HEK293 (cell line): ENCODE measurements around the gene PEAR1.

Experiments used
- CTCF ChIA-PET: fragments of 350-600 bp; formaldehyde crosslinking; extraction: SDS; loops from one replicate; lab custom pipeline; 2021; ENCODE audit warnings: antibody characterized with exemption; lab: Yijun Ruan, JAX
- POLR2A ChIA-PET: fragments of 300-600 bp; formaldehyde crosslinking; extraction: SDS; loops from one replicate; lab custom pipeline; 2020; ENCODE audit warnings: antibody characterized with exemption, inconsistent platforms; lab: Yijun Ruan, JAX
- H3K27ac ChIP-seq: fragments of 200-500 bp; sonication (Bioruptor generic); 2 replicates; pipeline ENCODE4 v1.5.1; 2014; ENCODE audit warnings: low read depth, low read length, control low read depth, inconsistent platforms; ENCODE audit errors: extremely low read depth
- H3K36me3 ChIP-seq, 2 experiments: fragments of 200-500 bp in 1 of 2; sonication (Bioruptor generic) in 1 of 2; 1 replicate in 1 of 2; 2 replicates in 1 of 2; pipeline ENCODE4 v1.5.1; 2014 to 2017; ENCODE audit warnings: inconsistent platforms in 2 of 2, low read length in 2 of 2; ENCODE audit not compliant: control insufficient read depth in 2 of 2, insufficient read depth in 1 of 2
- H3K4me1 ChIP-seq: fragments of 200-500 bp; sonication (Bioruptor generic); 2 replicates; pipeline ENCODE4 v1.5.1; 2014; ENCODE audit warnings: mild to moderate bottlenecking, low read length, inconsistent platforms; ENCODE audit not compliant: control insufficient read depth, insufficient read depth
- H3K4me3 ChIP-seq: 2 replicates; pipeline ENCODE4 v1.5.1; 2011; ENCODE audit warnings: low read depth, mild to moderate bottlenecking, control low read depth, low read length, moderate library complexity
- H3K9me3 ChIP-seq: fragments of 200-500 bp; sonication (Bioruptor generic); 2 replicates; pipeline ENCODE4 v1.5.1; 2014; ENCODE audit warnings: low read depth, low read length, inconsistent platforms; ENCODE audit not compliant: control insufficient read depth, insufficient read depth
- EGR2 ChIP-seq: fragments of 450-650 bp; formaldehyde crosslinking; IDR thresholded peaks from 2 replicates; pipeline ENCODE4 v1.5.1; 2016; ENCODE audit warnings: low read depth, missing biosample characterization, missing genetic modification characterization
- GLIS1 ChIP-seq: fragments of 450-650 bp; formaldehyde crosslinking; IDR thresholded peaks from 2 replicates; pipeline ENCODE4 v1.5.1; 2016; ENCODE audit warnings: missing biosample characterization, missing genetic modification characterization
- REPIN1 ChIP-seq: fragments of 450-650 bp; formaldehyde crosslinking; IDR thresholded peaks from 2 replicates; pipeline ENCODE4 v1.5.1; 2017; ENCODE audit warnings: missing biosample characterization, missing genetic modification characterization, low read depth
- SP3 ChIP-seq: fragments of 450-650 bp; formaldehyde crosslinking; IDR thresholded peaks from 2 replicates; pipeline ENCODE4 v1.5.1; 2016; ENCODE audit warnings: missing biosample characterization, missing genetic modification characterization
- WT1 ChIP-seq: fragments of 450-650 bp; formaldehyde crosslinking; IDR thresholded peaks from 2 replicates; pipeline ENCODE4 v1.5.1; 2016; ENCODE audit warnings: missing biosample characterization, missing genetic modification characterization
- ZFHX2 ChIP-seq: fragments of 450-650 bp; formaldehyde crosslinking; conservative IDR thresholded peaks from 2 replicates; pipeline ENCODE4 v1.5.1; 2016; ENCODE audit warnings: missing biosample characterization, missing genetic modification characterization
- ZFP3 ChIP-seq: fragments of 450-650 bp; formaldehyde crosslinking; IDR thresholded peaks from 2 replicates; pipeline ENCODE4 v1.5.1; 2016; ENCODE audit warnings: low read depth, missing biosample characterization, missing genetic modification characterization
- ZIC2 ChIP-seq: fragments of 450-650 bp; formaldehyde crosslinking; IDR thresholded peaks from 2 replicates; pipeline ENCODE4 v1.5.1; 2016; ENCODE audit warnings: missing biosample characterization, missing genetic modification characterization
- ZNF211 ChIP-seq: fragments of 450-650 bp; formaldehyde crosslinking; IDR thresholded peaks from 2 replicates; pipeline ENCODE4 v1.5.1; 2016; ENCODE audit warnings: low read depth, missing biosample characterization, missing genetic modification characterization
- ZNF311 ChIP-seq: fragments of 450-650 bp; formaldehyde crosslinking; IDR thresholded peaks from 2 replicates; pipeline ENCODE4 v1.5.1; 2017; ENCODE audit warnings: missing biosample characterization, missing genetic modification characterization, borderline replicate concordance
- ZNF791 ChIP-seq: fragments of 450-650 bp; formaldehyde crosslinking; IDR thresholded peaks from 2 replicates; pipeline ENCODE4 v1.5.1; 2016; ENCODE audit warnings: missing biosample characterization, missing genetic modification characterization
- TF ChIP-seq, protein P1 (sequence below): fragments of 450-650 bp; formaldehyde crosslinking; IDR thresholded peaks from 2 replicates; pipeline ENCODE4 v1.5.1; 2016; ENCODE audit warnings: missing biosample characterization, missing genetic modification characterization
- TF ChIP-seq, protein P2 (sequence below): fragments of 450-650 bp; formaldehyde crosslinking; IDR thresholded peaks from 2 replicates; pipeline ENCODE4 v1.5.1; 2016; ENCODE audit warnings: missing biosample characterization, missing genetic modification characterization

The PEAR1 gene

DNA sequence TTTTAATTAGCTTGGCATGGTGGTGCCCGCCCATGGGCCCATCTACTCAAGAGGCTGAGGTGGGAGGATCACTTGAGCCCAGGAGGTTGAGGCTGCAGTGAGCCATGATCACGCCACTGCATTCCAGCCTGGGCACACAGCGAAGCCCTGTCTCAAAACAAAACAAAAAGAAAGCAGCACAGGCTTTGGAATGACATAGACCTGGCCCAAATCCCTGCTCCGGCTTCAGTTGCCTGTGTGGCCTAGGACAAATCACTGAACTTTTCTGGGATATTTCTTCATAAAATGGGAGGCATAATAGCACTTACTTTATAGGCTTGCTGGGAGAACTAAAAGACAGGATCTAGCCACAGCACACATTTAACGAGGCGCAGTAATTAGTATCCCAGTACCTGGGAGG, 2.4 kb downstream of the PEAR1 start:
- Histone ChIP-seq H3K9me3 (no peaks in the 10 kb centered on the region), H3K36me3 (no peaks in the 10 kb centered on the region), H3K4me3 (no peak overlapping the region), H3K27ac (no peak overlapping the region), H3K4me1 (no peaks in the 10 kb centered on the region)
- no peak for TF ChIP-seq ZNF211 (tag by site-specific recombination)
- TF ChIP-seq WT1 = no peak
- TF ChIP-seq ZNF311 (tag by site-specific recombination) = no peak
- peak; percentile 87 for TF ChIP-seq GLIS1 (tag by site-specific recombination)
- TF ChIP-seq ZFP3 (tag by site-specific recombination) = no peak
- ChIA-PET CTCF (interaction anchor here (0.6 to 0.9 kb wide), 3 partner anchors 41 to 765 kb away, joined by 3 to 4 read pairs (median 3); no protein-coding TSS in a partner anchor), POLR2A (no interaction called here)

DNA sequence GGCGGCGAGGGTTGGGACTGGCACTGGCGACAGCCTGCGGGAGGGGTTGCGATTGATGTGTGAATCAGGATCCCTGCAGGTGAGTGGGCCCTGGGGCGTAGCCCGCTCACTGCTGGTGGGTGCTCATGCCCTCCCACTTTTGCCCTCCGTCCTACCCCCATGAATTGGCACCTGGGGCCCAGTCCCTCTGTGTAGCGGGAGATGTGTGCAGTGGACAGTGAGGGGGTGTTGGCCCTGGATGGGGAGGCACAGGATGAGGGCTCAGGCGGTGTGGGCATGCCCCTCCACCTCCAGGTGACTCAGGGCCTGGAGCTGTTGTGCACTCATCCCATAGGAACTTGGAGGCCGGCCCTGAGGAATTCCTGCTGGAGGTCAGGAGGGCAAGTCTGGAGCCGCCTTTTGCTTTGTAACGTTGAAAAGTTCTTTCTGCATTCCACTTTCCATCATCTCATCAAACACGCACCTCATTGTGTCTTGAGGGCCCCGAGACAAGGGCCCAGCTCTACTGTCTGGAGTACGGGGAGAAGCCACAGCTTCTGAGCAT, 3.0 kb downstream of the PEAR1 start:
- Histone ChIP-seq H3K36me3 (no peaks in the 10 kb centered on the region), H3K4me1 (no peaks in the 10 kb centered on the region), H3K27ac (no peak overlapping the region), H3K9me3 (no peaks in the 10 kb centered on the region), H3K4me3 (no peak overlapping the region)
- TF ChIP-seq REPIN1 (tag by site-specific recombination) = no peak
- TF ChIP-seq ZNF791 (tag by site-specific recombination) = no peak
- TF ChIP-seq, protein P1, sequence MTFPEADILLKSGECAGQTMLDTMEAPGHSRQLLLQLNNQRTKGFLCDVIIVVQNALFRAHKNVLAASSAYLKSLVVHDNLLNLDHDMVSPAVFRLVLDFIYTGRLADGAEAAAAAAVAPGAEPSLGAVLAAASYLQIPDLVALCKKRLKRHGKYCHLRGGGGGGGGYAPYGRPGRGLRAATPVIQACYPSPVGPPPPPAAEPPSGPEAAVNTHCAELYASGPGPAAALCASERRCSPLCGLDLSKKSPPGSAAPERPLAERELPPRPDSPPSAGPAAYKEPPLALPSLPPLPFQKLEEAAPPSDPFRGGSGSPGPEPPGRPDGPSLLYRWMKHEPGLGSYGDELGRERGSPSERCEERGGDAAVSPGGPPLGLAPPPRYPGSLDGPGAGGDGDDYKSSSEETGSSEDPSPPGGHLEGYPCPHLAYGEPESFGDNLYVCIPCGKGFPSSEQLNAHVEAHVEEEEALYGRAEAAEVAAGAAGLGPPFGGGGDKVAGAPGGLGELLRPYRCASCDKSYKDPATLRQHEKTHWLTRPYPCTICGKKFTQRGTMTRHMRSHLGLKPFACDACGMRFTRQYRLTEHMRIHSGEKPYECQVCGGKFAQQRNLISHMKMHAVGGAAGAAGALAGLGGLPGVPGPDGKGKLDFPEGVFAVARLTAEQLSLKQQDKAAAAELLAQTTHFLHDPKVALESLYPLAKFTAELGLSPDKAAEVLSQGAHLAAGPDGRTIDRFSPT (tag by site-specific recombination) = 0 out of 2 replicates have a peak, but pooled peaks have one; percentile 30
- TF ChIP-seq ZFHX2 (tag by site-specific recombination) = peak; percentile 83
- TF ChIP-seq EGR2 (tag by site-specific recombination) = peak; percentile 85
- ChIA-PET POLR2A (no interaction called here), CTCF (interaction anchor here (0.7 to 2.8 kb wide), 3 partner anchors 23 to 38 kb away, joined by 3 to 12 read pairs (median 10); partner anchors contain the start of gene LRRC71)

DNA sequence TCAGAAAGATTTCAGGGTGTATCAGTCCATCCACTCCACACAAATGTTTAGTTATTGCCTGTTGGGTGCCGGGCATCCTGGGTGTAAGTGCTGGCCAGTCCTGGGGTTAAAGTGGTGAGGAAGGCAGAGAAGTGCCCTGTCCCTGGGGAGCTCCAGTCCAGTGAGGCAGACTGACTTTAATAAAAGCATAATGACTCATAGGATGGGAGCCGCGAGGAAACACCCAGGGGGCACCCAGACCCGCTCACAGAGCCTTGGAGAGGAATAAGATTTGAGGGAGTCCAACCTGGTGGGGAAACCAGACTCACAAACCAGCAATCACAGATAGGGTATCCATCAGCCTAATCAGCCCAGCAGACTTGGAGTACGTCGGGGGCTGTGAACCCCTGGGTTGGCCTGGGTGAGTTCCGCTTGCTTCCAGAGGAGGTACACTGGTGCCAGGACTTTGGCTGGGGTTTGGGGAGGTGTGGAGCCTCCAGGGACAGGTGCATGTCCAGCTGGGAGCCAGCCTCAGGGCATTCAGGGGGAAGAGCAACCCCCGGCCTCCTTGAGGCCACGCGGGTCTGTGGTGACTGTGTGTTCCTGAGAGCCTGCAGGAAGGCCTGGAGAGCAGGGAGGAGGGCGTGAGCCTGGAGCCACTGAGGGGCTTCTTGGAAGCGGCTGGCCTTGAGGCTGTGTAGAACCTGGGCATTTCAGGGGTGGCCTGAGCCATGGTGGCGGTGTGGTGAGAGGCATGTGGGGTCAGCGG, 3.7 kb downstream of the PEAR1 start:
- POLR2A ChIA-PET = no interaction called here
- no peak for TF ChIP-seq SP3
- TF ChIP-seq GLIS1 (tag by site-specific recombination) = peak; percentile 64
- TF ChIP-seq ZIC2 (tag by site-specific recombination) = peak; percentile 40
- TF ChIP-seq, protein P2, sequence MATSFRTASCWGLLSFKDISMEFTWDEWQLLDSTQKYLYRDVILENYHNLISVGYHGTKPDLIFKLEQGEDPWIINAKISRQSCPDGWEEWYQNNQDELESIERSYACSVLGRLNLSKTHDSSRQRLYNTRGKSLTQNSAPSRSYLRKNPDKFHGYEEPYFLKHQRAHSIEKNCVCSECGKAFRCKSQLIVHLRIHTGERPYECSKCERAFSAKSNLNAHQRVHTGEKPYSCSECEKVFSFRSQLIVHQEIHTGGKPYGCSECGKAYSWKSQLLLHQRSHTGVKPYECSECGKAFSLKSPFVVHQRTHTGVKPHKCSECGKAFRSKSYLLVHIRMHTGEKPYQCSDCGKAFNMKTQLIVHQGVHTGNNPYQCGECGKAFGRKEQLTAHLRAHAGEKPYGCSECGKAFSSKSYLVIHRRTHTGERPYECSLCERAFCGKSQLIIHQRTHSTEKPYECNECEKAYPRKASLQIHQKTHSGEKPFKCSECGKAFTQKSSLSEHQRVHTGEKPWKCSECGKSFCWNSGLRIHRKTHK (tag by site-specific recombination) = peak; percentile 62; the same call in 1 of the 2 replicates
- TF ChIP-seq, all 188 proteins: peak for 3
- Histone ChIP-seq H3K27ac (no peak overlapping the region), H3K4me3 (no peak overlapping the region), H3K4me1 (no peaks in the 10 kb centered on the region), H3K9me3 (no peaks in the 10 kb centered on the region), H3K36me3 (no peaks in the 10 kb centered on the region)
- CTCF ChIA-PET = interaction anchor here (0.7 to 3.2 kb wide), 5 partner anchors 8 to 39 kb away, joined by 3 to 20 read pairs (median 10); partner anchors contain the start of gene LRRC71
